Spleen (tissue), 11 donors: ENCODE results near the gene PITPNC1. TPM values are rescaled to one million over a fixed set of nuclear protein-coding genes. Genes with fewer than 3 reads are reported as not detected.

Experiments used
- DNase-seq: peaks from one replicate; pipeline ENCODE4 v3.0.0-alpha.2; 2020
- H3K27ac ChIP-seq, 8 donors: fragments of 200-600 bp; sonication (generic) in 7 of 8; 1 replicate in 4 of 8; 2 replicates in 4 of 8; pipeline versions ENCODE4 v1.5.0 to v1.8.0; 2016 to 2021; ENCODE audit warnings: inconsistent platforms in 4 of 8, mild to moderate bottlenecking in 4 of 8, moderate library complexity in 1 of 8
- H3K27me3 ChIP-seq, 7 donors: fragments of 200-600 bp; sonication (generic) in 6 of 7; replicated peaks in 1 of 7; 1 replicate in 4 of 7; 2 replicates in 3 of 7; pipeline versions ENCODE4 v1.5.0 to v1.8.0; 2016 to 2021; ENCODE audit warnings: inconsistent platforms in 3 of 7, mild to moderate bottlenecking in 1 of 7
- H3K36me3 ChIP-seq, 6 donors: fragments of 200-600 bp; sonication (generic) in 5 of 6; 1 replicate in 4 of 6; 2 replicates in 2 of 6; pipeline versions ENCODE4 v1.5.0 to v1.8.0; 2016 to 2021; ENCODE audit warnings: inconsistent platforms in 2 of 6
- H3K4me1 ChIP-seq, 6 donors: fragments of 200-600 bp; sonication (generic) in 5 of 6; 1 replicate in 3 of 6; 2 replicates in 3 of 6; pipeline versions ENCODE4 v1.5.0 to v1.8.0; 2016 to 2021; ENCODE audit warnings: inconsistent platforms in 3 of 6
- H3K4me3 ChIP-seq, 8 donors: fragments of 200-600 bp; sonication (generic) in 7 of 8; 1 replicate in 4 of 8; 2 replicates in 4 of 8; pipeline versions ENCODE4 v1.5.0 to v1.8.0; 2016 to 2021; ENCODE audit warnings: inconsistent platforms in 4 of 8, mild to moderate bottlenecking in 4 of 8, moderate library complexity in 2 of 8
- H3K9me3 ChIP-seq, 8 donors: fragments of 200-600 bp; sonication (generic) in 7 of 8; 1 replicate in 4 of 8; 2 replicates in 4 of 8; pipeline versions ENCODE4 v1.5.0 to v1.8.0; 2016 to 2021; ENCODE audit warnings: inconsistent platforms in 4 of 8
- CTCF ChIP-seq, 11 experiments: fragments of 200-600 bp in 7 of 11; fragments of 450-650 bp in 4 of 11; sonication (generic) in 4 of 11; IDR thresholded peaks in 8 of 11; conservative IDR thresholded peaks in 3 of 11; 1 replicate in 7 of 11; 2 replicates in 4 of 11; pipeline versions ENCODE4 v1.4.0 to v1.8.0; 2016 to 2021; ENCODE audit warnings: antibody characterized with exemption in 11 of 11, inconsistent platforms in 4 of 11, mild to moderate bottlenecking in 1 of 11
- POLR2A ChIP-seq, 3 donors: fragments of 450-650 bp; IDR thresholded peaks; one replicate each; pipeline ENCODE4 v1.5.1; 2017; ENCODE audit warnings: antibody characterized with exemption in 3 of 3, mild to moderate bottlenecking in 1 of 3
- POLR2AphosphoS5 ChIP-seq, 3 donors: sonication (generic); formaldehyde crosslinking; IDR thresholded peaks; one replicate each; pipeline ENCODE4 v1.5.1; 2017; ENCODE audit warnings: antibody characterized with exemption in 3 of 3
- WGBS, 5 donors: extraction: QIAGEN DNeasy Blood & Tissue Kit in 3 of 5; methylation state at CpG; one replicate each; pipeline versions ENCODE4 v1.1.5 to v1.1.7; 2013 to 2018; 5-methylcytosine and 5-hydroxymethylcytosine counted together
- intact Hi-C: fragments of 100-400 bp; cut with DNase I; formaldehyde crosslinking; loops from one replicate; pipeline ENCODE4 v1.15.0; 2023; ENCODE audit warnings: low total_unique reads
- polyA plus RNA-seq, 3 donors: library from polyadenylated mRNA; stranded (reverse); fragments of 200-250 nt; gene quantifications; one replicate each; pipeline ENCODE4 v1.2.1, GENCODE V29; 2013
- total RNA-seq, 7 donors: library from RNA; depleted of rRNA in 3 of 7; stranded (reverse); fragments of >200 nt in 3 of 7; fragmentation: NEBNext Ultra II Directional in 4 of 7; extraction: Animal tissue kit (Norgen Biotek cat#: 25700) in 4 of 7; gene quantifications; one replicate each; pipeline versions ENCODE4 v1.1.0 to v1.2.1, GENCODE V29; 2016 to 2021
- donor health status: healthy with polysubstance abuse.
- donor health status: DM: no; HTN: no; CAD: no; lungs with moderate emphysema.
- donor health status: DM: no; HTN: no; CAD: no.
- donor health status: Bipolar disorder and iron deficiency.
- donor health status: healthy.
- donor health status: DM: no; HTN: no; CAD: no.
- donor health status: DM: yes; HTN: yes; CAD: no.

The PITPNC1 gene
- total and polyA plus RNA-seq, 10 donors: 5.8 to 33.8 (median 18.8) TPM

GRCh38 chr17:67353161-67353560, 23.9 kb upstream of the PITPNC1 start:
- 60 to 86% (median 73%) methylated on average over 9 to 10 of the region's 10 CpGs for WGBS, 5 donors
- peaks cover 0 to 100% (median 77%) of the 10 kb centered on the region in 6 donors for H3K36me3 ChIP-seq
- intact Hi-C loops: no loop called here

GRCh38 chr17:67353929-67354574, 23.0 kb upstream of the PITPNC1 start:
- intact Hi-C loops: no loop called here
- WGBS, 5 donors: 64 to 86% (median 76%) methylated on average over 8 of the region's 8 CpGs
- no peak for TF ChIP-seq CTCF (IDR thresholded peaks at IDR 0.05 in 8 of 11, conservative IDR thresholded peaks at IDR 0.05 in 3 of 11)
- TF ChIP-seq POLR2AphosphoS5 (IDR thresholded peaks at IDR 0.05): no peak
- TF ChIP-seq POLR2A (IDR thresholded peaks at IDR 0.05): no peak
- no peaks in the 10 kb centered on the region for H3K27me3 ChIP-seq
- H3K9me3 ChIP-seq: no peaks in the 10 kb centered on the region
- DNase-seq: no peak
- H3K27ac ChIP-seq: peak overlapping the region in 4 of 8 donors; percentile 24 to 67 (median 56)
- peaks cover 0 to 97% (median 70%) of the 10 kb centered on the region in 6 donors for H3K36me3 ChIP-seq
- no peak overlapping the region for H3K4me3 ChIP-seq
- H3K4me1 ChIP-seq: peaks cover 8 to 67% (median 34%) of the 10 kb centered on the region in 6 donors

More at GRCh38 chr17:67353161-67353560, 23.9 kb upstream of the PITPNC1 start:
- H3K4me3 ChIP-seq: no peak overlapping the region
- no peaks in the 10 kb centered on the region for H3K27me3 ChIP-seq
- H3K4me1 ChIP-seq: peaks cover 0 to 58% (median 26%) of the 10 kb centered on the region in 6 donors
- TF ChIP-seq CTCF (IDR thresholded peaks at IDR 0.05 in 8 of 11, conservative IDR thresholded peaks at IDR 0.05 in 3 of 11) (no peak), POLR2AphosphoS5 (IDR thresholded peaks at IDR 0.05) (no peak), POLR2A (IDR thresholded peaks at IDR 0.05) (no peak)
- DNase-seq: no peak
- no peaks in the 10 kb centered on the region for H3K9me3 ChIP-seq
- peak overlapping the region in 5 of 8 donors; percentile 8 to 67 (median 55) for H3K27ac ChIP-seq

GRCh38 chr17:67358612-67359011, 18.5 kb upstream of the PITPNC1 start:
- TF ChIP-seq CTCF (IDR thresholded peaks at IDR 0.05 in 8 of 11, conservative IDR thresholded peaks at IDR 0.05 in 3 of 11) (no peak), POLR2AphosphoS5 (IDR thresholded peaks at IDR 0.05) (no peak), POLR2A (IDR thresholded peaks at IDR 0.05) (no peak)

GRCh38 chr17:67359960-67360791, 16.9 kb upstream of the PITPNC1 start:
- no peak for DNase-seq
- intact Hi-C loops: no loop called here
- WGBS, 5 donors: 51 to 55% (median 54%) methylated on average over 8 of the region's 8 CpGs
- TF ChIP-seq POLR2AphosphoS5 (IDR thresholded peaks at IDR 0.05) (no peak), CTCF (IDR thresholded peaks at IDR 0.05 in 8 of 11, conservative IDR thresholded peaks at IDR 0.05 in 3 of 11) (peak in 1 of 11 experiments; percentile 16), POLR2A (IDR thresholded peaks at IDR 0.05) (no peak)
- Histone ChIP-seq H3K9me3 (no peaks in the 10 kb centered on the region), H3K4me3 (no peak overlapping the region), H3K36me3 (peaks cover 0 to 84% (median 22%) of the 10 kb centered on the region in 6 donors), H3K27me3 (no peaks in the 10 kb centered on the region), H3K27ac (peak overlapping the region in 1 of 8 donors; percentile 49), H3K4me1 (peaks cover 51 to 96% (median 73%) of the 10 kb centered on the region in 6 donors)

More at GRCh38 chr17:67358612-67359011, 18.5 kb upstream of the PITPNC1 start:
- no peak overlapping the region for H3K4me3 ChIP-seq
- peak overlapping the region in 2 of 8 donors; percentile 17 to 21 for H3K27ac ChIP-seq
- H3K4me1 ChIP-seq: peaks cover 38 to 96% (median 65%) of the 10 kb centered on the region in 6 donors
- no peaks in the 10 kb centered on the region for H3K9me3 ChIP-seq
- no peaks in the 10 kb centered on the region for H3K27me3 ChIP-seq
- 43 to 67% (median 59%) methylated on average over 2 of the region's 2 CpGs for WGBS, 5 donors
- H3K36me3 ChIP-seq: peaks cover 0 to 87% (median 37%) of the 10 kb centered on the region in 6 donors
- DNase-seq: no peak
- intact Hi-C loops: no loop called here
